Heart left ventricle (tissue), 16 donors: Measurements from ENCODE around the gene NXPH4. TPM values are rescaled to one million over a fixed set of nuclear protein-coding genes. Genes with fewer than 3 reads are reported as not detected.

Source experiments
- ATAC-seq, 4 donors: fragments of 200-7000 bp; cut with Tn5 transposase; one replicate each; pipeline ENCODE4 v1.9.1; 2020 to 2022; ENCODE audit warnings: moderate library complexity in 4 of 4, mild to moderate bottlenecking in 3 of 4, moderate number of reproducible peaks in 1 of 4
- DNase-seq, 5 donors: peaks; one replicate each; pipeline ENCODE4 v3.0.0-alpha.2; 2020
- H3K27ac ChIP-seq, 12 donors: fragments of 200-600 bp; sonication (generic) in 4 of 12; one replicate each; pipeline versions ENCODE4 v1.5.0 to v1.8.0; 2016 to 2022; ENCODE audit warnings: mild to moderate bottlenecking in 2 of 12
- H3K27me3 ChIP-seq, 9 donors: fragments of 200-600 bp; sonication (generic) in 2 of 9; one replicate each; pipeline versions ENCODE4 v1.5.1 to v1.8.0; 2016 to 2022; ENCODE audit warnings: mild to moderate bottlenecking in 3 of 9
- H3K36me3 ChIP-seq, 9 donors: fragments of 200-600 bp; sonication (generic) in 2 of 9; one replicate each; pipeline versions ENCODE4 v1.5.0 to v1.8.0; 2018 to 2022; ENCODE audit warnings: mild to moderate bottlenecking in 2 of 9
- H3K4me1 ChIP-seq, 12 donors: fragments of 200-600 bp; sonication (generic) in 4 of 12; one replicate each; pipeline versions ENCODE4 v1.5.0 to v1.8.0; 2016 to 2022; ENCODE audit warnings: mild to moderate bottlenecking in 3 of 12
- H3K4me3 ChIP-seq, 12 donors: fragments of 200-600 bp; sonication (generic) in 4 of 12; one replicate each; pipeline versions ENCODE4 v1.5.0 to v1.8.0; 2017 to 2022; ENCODE audit warnings: mild to moderate bottlenecking in 9 of 12, moderate library complexity in 4 of 12
- H3K9me3 ChIP-seq, 12 donors: fragments of 200-600 bp; sonication (generic) in 4 of 12; one replicate each; pipeline versions ENCODE4 v1.5.0 to v1.8.0; 2016 to 2022; ENCODE audit warnings: mild to moderate bottlenecking in 1 of 12
- POLR2A ChIP-seq, 2 donors: fragments of 450-650 bp; IDR thresholded peaks; one replicate each; pipeline ENCODE4 v1.6.1; 2017; ENCODE audit warnings: antibody characterized with exemption in 2 of 2, mild to moderate bottlenecking in 2 of 2, moderate library complexity in 2 of 2
- WGBS, 4 donors: extraction: QIAGEN DNeasy Blood & Tissue Kit in 2 of 4; methylation state at CpG; one replicate each; pipeline versions ENCODE4 v1.1.5 to v1.1.7; 2013 to 2018; 5-methylcytosine and 5-hydroxymethylcytosine counted together
- intact Hi-C, 10 donors: fragments of 100-400 bp; cut with DNase I; formaldehyde crosslinking; loops; one replicate each; pipeline versions ENCODE4 v1.11.1 to v1.14.2; 2022
- polyA plus RNA-seq, 2 donors: library from polyadenylated mRNA; stranded (reverse); fragments of 200-250 nt; gene quantifications; one replicate each; pipeline ENCODE4 v1.2.3, GENCODE V29; 2013
- total RNA-seq, 9 donors: library from RNA; depleted of rRNA in 2 of 9; stranded (reverse); fragments of >200 nt in 2 of 9; fragmentation: NEBNext Ultra II Directional in 3 of 9; extraction: Animal tissue kit (Norgen Biotek cat#: 25700) in 3 of 9; gene quantifications; one replicate each; pipeline versions ENCODE4 v1.1.0 to v1.2.4, GENCODE V29; 2016 to 2023
- TF ChIP-seq, protein P1 (sequence below), 12 donors: fragments of 200-600 bp; sonication (generic) in 4 of 12; IDR thresholded peaks; one replicate each; pipeline versions ENCODE4 v1.5.0 to v1.8.0; 2018 to 2022; ENCODE audit warnings: antibody characterized with exemption in 12 of 12, mild to moderate bottlenecking in 5 of 12
- donor health status: ischemic (EF 13 %, LVEDD 7.1; RV severe dilation, severe dysfunction).
- donor health status: healthy with polysubstance abuse.
- donor health status: DM: no; HTN: yes; CAD: no.
- donor health status: DM: no; HTN: no; CAD: no.
- donor health status: ischemic (EF 25% LVEDD 6.9; RV normal size, moderate dysfunction).
- donor health status: ischemic (EF 25% LVEDD 5.7; RV mildly dilated, moderate dysfunction).
- donor health status: healthy.
- donor health status: DM: yes; HTN: yes; CAD: no.
- donor health status: ischemic (EF 35%, LVEDD 5.7; RV mildly dilated, moderate dysfunction).
- donor health status: nonischemic (EF 11% LVEDD 7.7; RV severe dilation, severe dysfunction).
- donor health status: DM: yes; HTN: yes; CAD: no.
- donor health status: PGD.
- donor health status: ischemic (EF 29% LVEDD 5.4; RV normal size, mild dysfunction).
- donor health status: nonischemic (EF 23%, LVEDD 6.1; RV moderate dilation, normal function).

NXPH4 gene
- total and polyA plus RNA-seq, 11 donors = 1.3 to 8.0 (median 3.0) TPM

DNA sequence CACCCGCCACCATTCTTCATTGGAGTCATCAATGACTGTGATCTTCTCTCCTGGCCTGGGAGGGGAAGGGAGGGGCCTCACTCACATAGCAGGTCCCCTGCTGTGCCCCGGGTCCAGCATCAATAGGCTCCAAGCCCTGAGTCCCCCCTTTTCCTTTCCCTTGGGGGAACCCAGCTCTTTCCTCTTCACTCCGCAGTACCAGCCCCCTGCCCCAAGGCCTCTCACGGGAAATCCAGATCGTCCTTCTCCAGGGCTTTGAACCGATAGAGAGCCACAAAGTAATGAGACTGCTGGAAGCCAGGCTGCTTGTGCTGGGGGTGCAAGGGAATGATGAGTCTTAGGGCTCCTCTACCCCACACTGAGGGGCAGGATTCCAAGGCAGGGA, 27.7 kb downstream of the NXPH4 start:
- DNase-seq (peak in 1 of 5 donors; percentile 20), ATAC-seq (no peak)
- intact Hi-C loops = no loop called here
- H3K27ac ChIP-seq = no peak overlapping the region
- H3K27me3 ChIP-seq = peaks cover 4 to 45% (median 29%) of the 10 kb centered on the region in 9 donors
- H3K4me3 ChIP-seq = no peak overlapping the region
- no peaks in the 10 kb centered on the region for H3K36me3 ChIP-seq
- WGBS, 4 donors = 69 to 81% (median 75%) methylated on average over 6 of the region's 6 CpGs
- TF ChIP-seq, protein P1, sequence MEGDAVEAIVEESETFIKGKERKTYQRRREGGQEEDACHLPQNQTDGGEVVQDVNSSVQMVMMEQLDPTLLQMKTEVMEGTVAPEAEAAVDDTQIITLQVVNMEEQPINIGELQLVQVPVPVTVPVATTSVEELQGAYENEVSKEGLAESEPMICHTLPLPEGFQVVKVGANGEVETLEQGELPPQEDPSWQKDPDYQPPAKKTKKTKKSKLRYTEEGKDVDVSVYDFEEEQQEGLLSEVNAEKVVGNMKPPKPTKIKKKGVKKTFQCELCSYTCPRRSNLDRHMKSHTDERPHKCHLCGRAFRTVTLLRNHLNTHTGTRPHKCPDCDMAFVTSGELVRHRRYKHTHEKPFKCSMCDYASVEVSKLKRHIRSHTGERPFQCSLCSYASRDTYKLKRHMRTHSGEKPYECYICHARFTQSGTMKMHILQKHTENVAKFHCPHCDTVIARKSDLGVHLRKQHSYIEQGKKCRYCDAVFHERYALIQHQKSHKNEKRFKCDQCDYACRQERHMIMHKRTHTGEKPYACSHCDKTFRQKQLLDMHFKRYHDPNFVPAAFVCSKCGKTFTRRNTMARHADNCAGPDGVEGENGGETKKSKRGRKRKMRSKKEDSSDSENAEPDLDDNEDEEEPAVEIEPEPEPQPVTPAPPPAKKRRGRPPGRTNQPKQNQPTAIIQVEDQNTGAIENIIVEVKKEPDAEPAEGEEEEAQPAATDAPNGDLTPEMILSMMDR (IDR thresholded peaks at IDR 0.05) = no peak
- TF ChIP-seq POLR2A (IDR thresholded peaks at IDR 0.05) = no peak
- H3K4me1 ChIP-seq = peaks cover 5 to 47% (median 37%) of the 10 kb centered on the region in 12 donors
- H3K9me3 ChIP-seq = no peaks in the 10 kb centered on the region

DNA sequence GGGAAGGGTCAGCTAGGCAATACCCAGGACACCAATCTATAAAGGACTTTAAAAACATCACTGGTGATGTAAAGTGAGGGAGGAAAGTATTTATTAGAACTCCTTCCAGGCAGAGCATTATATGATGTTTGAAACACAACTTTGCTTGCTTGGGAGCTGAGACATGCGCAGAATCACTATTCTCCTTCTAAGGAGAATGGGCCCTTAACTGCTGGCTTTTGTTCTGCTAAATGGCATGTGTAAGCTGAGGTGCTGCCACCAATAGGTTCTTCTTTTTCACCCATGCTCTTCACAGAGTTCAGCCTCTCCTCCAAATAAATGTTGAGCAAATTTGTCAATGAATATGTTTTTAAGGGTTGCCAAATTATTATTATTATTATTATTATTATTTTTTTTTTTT, 30.4 kb downstream of the NXPH4 start:
- H3K36me3 ChIP-seq = no peaks in the 10 kb centered on the region
- no peaks in the 10 kb centered on the region for H3K9me3 ChIP-seq
- intact Hi-C loops = no loop called here
- no peak overlapping the region for H3K27ac ChIP-seq
- H3K4me1 ChIP-seq = peaks cover 5 to 20% (median 16%) of the 10 kb centered on the region in 12 donors
- ATAC-seq (no peak), DNase-seq (no peak)
- no peak overlapping the region for H3K4me3 ChIP-seq
- H3K27me3 ChIP-seq = peaks cover 4 to 21% (median 16%) of the 10 kb centered on the region in 9 donors
- no peak for TF ChIP-seq POLR2A (IDR thresholded peaks at IDR 0.05)
- TF ChIP-seq, protein P1 (IDR thresholded peaks at IDR 0.05) = no peak
- WGBS, 4 donors = 88 to 96% (median 90%) methylated on average over 1 of the region's 1 CpG

DNA sequence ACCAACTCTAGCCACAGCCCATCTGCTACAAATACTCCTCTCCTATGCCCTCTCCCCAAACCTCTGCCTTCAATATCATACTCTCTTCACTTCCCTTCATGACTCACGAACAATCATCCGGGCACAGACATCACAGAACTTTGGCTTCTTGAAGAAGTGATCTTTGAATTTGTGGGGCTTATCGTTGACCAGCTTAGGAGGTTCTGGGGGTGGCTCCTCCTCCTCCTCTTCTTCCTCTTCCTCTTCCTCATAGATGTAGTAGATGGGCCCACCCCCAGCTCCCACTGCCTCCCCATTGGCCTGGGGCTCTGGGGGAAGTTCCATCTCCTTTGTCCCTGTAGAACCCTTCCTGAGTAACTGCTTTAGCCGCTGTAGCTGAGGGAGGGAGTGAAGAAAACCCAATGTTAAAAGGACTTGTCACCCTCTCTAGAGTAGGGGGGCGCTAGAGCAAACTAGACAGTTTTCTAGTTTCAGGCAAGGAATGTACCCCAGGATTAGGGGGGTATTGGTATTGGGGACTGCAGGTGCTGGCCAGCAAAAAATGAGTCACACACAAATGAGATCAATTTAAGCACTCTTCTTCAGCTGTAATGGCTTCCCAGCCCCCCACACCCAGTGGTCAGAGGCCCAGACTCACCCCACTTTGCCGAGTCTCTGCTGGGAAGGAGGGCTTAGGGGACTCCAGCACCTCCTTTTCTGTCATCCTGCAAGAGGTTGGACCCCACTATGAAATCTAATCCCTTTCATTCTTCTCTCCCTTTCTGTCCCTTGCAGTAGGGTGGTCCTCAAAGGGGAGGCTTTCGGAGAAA, 32.5 kb downstream of the NXPH4 start:
- H3K27ac ChIP-seq = peak overlapping the region in 1 of 12 donors; percentile 29
- peak overlapping the region in 1 of 12 donors; percentile 41 for H3K4me3 ChIP-seq
- ATAC-seq (peak in 3 of 4 donors; percentile 4 to 43 (median 28)), DNase-seq (peak in 1 of 5 donors; percentile 60)
- H3K4me1 ChIP-seq = no peaks in the 10 kb centered on the region
- H3K36me3 ChIP-seq = peaks cover 0 to 7% (median 0%) of the 10 kb centered on the region in 9 donors
- TF ChIP-seq, protein P1 (IDR thresholded peaks at IDR 0.05) = no peak
- TF ChIP-seq POLR2A (IDR thresholded peaks at IDR 0.05) = no peak
- H3K27me3 ChIP-seq = peaks cover 0 to under 1% (median 0%) of the 10 kb centered on the region in 9 donors
- intact Hi-C loops = no loop called here
- no peaks in the 10 kb centered on the region for H3K9me3 ChIP-seq
- WGBS, 4 donors = 80 to 83% (median 82%) methylated on average over 7 of the region's 7 CpGs

DNA sequence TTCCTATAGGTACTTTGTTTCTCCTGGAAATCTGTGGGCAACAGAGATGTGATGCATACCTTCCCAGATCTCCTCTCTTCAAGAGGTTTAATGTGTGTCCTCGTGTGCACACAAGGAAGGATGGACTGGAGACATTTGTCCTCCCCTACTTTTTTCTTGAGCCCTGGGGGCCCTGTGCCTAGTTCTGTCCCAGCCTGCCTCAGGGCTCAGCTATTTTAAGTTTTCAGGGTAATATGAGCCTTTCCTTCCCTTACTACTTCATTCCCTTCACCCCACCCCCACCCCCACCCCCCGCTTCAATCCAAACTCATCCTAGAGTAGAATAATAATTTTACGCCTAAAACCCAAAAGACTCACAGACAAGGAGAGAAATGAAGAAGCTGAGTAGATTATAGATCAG, 33.9 kb downstream of the NXPH4 start:
- Histone ChIP-seq H3K4me3 (no peak overlapping the region), H3K4me1 (no peaks in the 10 kb centered on the region), H3K36me3 (peaks cover 0 to 20% (median 12%) of the 10 kb centered on the region in 9 donors), H3K27me3 (no peaks in the 10 kb centered on the region), H3K27ac (no peak overlapping the region), H3K9me3 (no peaks in the 10 kb centered on the region)
- TF ChIP-seq POLR2A (IDR thresholded peaks at IDR 0.05) = no peak
- TF ChIP-seq, protein P1 (IDR thresholded peaks at IDR 0.05) = no peak
- ATAC-seq (no peak), DNase-seq (no peak)
- intact Hi-C loops = no loop called here
- 73 to 87% (median 83%) methylated on average over 3 of the region's 3 CpGs for WGBS, 4 donors
